T-helper 2 cell treated with Interferon-gamma antibody and Interleukin-4, amounts not matched to agents 5 μg/mL and 100 μg/mL, for 36 hours (primary cell): ENCODE results near the gene GRHL3.

Experiments used
- DNase-seq: peaks from one replicate; pipeline ENCODE4 v3.0.0; 2021; ENCODE audit warnings: low spot score
- H3K27ac Mint-ChIP-seq: one replicate; pipeline ENCODE4 v1.8.0; 2021; ENCODE audit warnings: mild to moderate bottlenecking, mixed read lengths
- H3K27me3 Mint-ChIP-seq: one replicate; pipeline ENCODE4 v1.8.0; 2021; ENCODE audit warnings: low read depth, mixed read lengths
- H3K36me3 Mint-ChIP-seq: one replicate; pipeline ENCODE4 v1.8.0; 2021; ENCODE audit warnings: low read depth, mixed read lengths
- H3K4me1 Mint-ChIP-seq: one replicate; pipeline ENCODE4 v1.8.0; 2021; ENCODE audit warnings: low read depth, mixed read lengths
- H3K4me3 Mint-ChIP-seq: one replicate; pipeline ENCODE4 v1.8.0; 2022; ENCODE audit warnings: mild to moderate bottlenecking, moderate library complexity, mixed read lengths
- H3K9me3 Mint-ChIP-seq: one replicate; pipeline ENCODE4 v1.8.0; 2021; ENCODE audit warnings: mixed read lengths

The GRHL3 gene

DNA sequence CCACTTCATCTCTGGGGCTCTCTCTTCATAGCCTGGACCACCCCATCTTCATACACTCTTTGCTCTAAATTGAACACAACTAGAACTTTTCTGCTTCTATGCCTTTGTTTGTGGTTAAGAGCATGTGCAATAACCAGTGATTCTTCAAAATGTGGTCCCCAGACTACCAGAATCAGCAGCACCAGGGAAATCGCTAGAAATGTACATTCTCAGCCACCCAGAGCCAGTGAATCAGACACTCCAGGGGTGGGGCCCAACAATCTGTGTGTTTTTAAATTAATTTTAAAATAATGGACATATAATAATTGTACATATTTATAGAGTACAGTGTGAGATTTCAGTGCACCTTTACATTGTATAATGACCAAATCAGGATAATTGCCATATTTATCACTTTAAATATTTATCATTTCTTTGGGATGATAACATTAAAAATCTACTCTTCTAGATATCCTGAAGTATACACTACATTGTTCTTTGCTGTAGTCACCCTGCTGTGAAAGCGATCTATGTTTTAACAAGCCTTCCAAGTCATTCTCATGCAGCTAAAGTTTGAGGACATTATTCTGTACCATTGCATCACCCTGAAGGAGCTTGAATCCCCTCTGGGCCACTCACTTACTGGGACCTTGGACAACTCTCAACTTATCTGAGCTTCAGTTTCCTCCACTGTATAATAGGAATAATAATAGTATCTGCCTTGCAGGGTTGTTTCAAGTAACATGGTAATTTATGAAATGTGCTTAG, 10.8 kb downstream of the GRHL3 start:
- Mint-ChIP-seq H3K27me3 (peaks cover 78% of the 10 kb centered on the region), H3K4me1 (no peaks in the 10 kb centered on the region), H3K27ac (no peak overlapping the region), H3K9me3 (no peaks in the 10 kb centered on the region), H3K4me3 (no peak overlapping the region), H3K36me3 (no peaks in the 10 kb centered on the region)
- DNase-seq, result no peak

DNA sequence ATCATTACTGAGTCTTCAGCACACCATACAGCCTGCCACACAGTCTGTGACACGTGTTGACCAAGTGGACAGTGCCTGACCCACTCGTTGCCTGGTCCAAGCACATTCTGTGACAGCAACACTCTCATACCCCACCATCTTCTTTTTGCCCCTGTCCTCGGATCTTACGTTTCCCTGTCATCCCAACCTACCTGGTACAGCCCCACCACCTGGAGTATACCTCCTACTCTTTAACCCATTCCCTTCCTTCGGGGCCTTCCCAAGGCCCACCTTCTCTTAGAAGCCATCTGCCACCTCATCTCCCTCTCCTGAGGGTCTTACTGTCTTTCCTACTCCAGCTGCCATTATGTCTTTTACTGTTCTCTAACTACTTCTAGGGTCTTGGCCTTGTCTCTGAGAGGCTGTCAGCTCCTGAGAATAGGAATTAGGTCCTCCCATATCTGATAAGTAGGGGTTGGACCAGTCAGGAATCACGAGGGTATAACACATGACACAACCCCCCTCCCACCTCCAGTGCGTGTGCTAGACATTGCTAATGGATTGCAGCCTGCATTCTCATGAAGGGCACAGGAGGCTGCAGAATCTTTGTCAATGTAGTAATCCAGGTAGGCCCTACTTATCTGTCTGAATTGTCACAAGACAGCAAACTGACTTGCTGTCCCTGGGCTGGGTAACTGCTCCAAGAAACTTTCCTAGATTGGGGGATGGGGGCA, 13.0 kb downstream of the GRHL3 start:
- Mint-ChIP-seq H3K27ac (no peak overlapping the region), H3K9me3 (no peaks in the 10 kb centered on the region), H3K4me1 (no peaks in the 10 kb centered on the region), H3K4me3 (no peak overlapping the region), H3K36me3 (no peaks in the 10 kb centered on the region), H3K27me3 (peaks cover 61% of the 10 kb centered on the region)
- no peak for DNase-seq

DNA sequence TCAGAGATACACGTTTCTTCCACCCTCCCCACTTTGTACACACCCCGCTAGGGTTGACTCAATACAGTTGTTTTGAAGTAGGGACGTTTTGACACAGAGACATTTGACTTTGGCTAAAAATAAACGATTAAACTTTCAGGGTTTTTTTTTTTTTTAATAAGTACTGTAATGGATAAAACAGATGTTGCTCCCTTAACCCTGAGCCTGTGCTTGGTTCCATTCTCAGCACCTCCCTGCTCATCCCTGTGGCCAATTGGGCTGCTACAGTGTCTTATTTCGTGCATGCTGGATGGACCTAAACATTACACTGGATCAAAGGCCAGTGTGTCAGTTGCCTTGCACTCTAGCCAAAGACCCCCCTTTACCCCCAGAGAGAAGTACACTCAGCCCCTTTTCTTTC, 16.9 kb downstream of the GRHL3 start:
- DNase-seq, result no peak
- Mint-ChIP-seq H3K36me3 (no peaks in the 10 kb centered on the region), H3K4me1 (no peaks in the 10 kb centered on the region), H3K4me3 (no peak overlapping the region), H3K27ac (no peak overlapping the region), H3K27me3 (peaks cover 33% of the 10 kb centered on the region), H3K9me3 (no peaks in the 10 kb centered on the region)

DNA sequence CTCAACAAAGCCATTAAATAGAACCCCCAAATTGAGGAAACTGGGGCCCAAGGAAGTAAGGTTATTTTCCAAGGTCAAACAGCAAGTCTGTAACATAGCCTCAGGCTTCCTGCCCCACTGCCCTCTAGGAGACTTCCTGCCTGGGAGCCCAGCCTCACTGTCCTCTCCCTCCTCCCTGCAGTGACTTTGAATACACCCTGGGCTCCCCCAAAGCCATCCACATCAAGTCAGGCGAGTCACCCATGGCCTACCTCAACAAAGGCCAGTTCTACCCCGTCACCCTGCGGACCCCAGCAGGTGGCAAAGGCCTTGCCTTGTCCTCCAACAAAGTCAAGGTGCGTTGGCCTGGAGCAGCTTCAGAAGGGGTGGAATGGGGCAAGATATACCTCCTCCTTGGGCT, 18.3 kb downstream of the GRHL3 start:
- peaks cover 20% of the 10 kb centered on the region for H3K27me3 Mint-ChIP-seq

DNA sequence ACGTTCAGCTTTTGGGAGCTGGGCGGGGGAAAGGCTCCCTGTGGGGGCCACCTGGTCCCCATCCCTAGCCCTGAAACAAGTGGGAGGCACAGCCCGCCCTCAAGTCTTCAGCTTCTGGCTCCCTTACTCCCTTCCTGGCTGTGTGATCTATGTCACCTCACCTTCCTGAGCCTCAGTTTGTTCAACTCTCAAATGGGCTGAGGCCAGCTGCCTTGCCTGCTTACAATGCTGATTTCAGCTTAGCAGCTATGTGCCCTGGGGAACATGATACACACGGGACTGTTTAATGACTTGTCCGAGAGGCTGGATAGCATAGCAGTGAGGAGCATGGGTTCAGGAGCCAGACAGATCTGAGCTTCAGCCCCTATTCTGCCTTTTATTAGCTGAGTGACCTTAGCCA, 19.3 kb downstream of the GRHL3 start:
- Mint-ChIP-seq H3K9me3 (no peaks in the 10 kb centered on the region), H3K4me3 (no peak overlapping the region), H3K27me3 (peaks cover 14% of the 10 kb centered on the region), H3K36me3 (no peaks in the 10 kb centered on the region), H3K4me1 (no peaks in the 10 kb centered on the region), H3K27ac (no peak overlapping the region)
- DNase-seq, result no peak

More for the DNA sequence above, 18.3 kb downstream of the GRHL3 start:
- no peaks in the 10 kb centered on the region for H3K36me3 Mint-ChIP-seq
- no peaks in the 10 kb centered on the region for H3K9me3 Mint-ChIP-seq
- no peaks in the 10 kb centered on the region for H3K4me1 Mint-ChIP-seq
- H3K27ac Mint-ChIP-seq, result no peak overlapping the region
- DNase-seq, result no peak
- no peak overlapping the region for H3K4me3 Mint-ChIP-seq

DNA sequence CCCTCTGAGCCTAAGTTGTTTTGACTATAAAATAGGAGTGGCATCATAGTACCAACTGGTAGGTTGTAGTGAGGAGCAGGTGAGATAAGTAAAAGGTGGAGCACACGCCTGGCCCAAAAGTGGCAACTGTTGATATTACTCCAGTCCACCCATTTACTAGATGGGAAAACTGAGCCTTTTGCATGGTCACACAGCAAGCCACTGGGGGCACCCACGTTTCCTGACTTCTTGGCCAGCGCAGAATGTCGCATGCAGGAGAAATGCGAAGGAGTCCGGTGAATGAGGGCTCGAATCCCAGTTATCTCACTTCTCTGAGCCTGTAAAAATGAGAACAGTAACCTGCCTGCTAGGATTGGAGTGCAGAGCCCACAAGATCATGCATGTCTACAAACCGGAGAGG, 20.8 kb downstream of the GRHL3 start:
- Mint-ChIP-seq H3K4me1 (no peaks in the 10 kb centered on the region), H3K4me3 (no peak overlapping the region), H3K27ac (no peak overlapping the region), H3K36me3 (no peaks in the 10 kb centered on the region), H3K9me3 (no peaks in the 10 kb centered on the region), H3K27me3 (peaks cover 9% of the 10 kb centered on the region)
- no peak for DNase-seq

DNA sequence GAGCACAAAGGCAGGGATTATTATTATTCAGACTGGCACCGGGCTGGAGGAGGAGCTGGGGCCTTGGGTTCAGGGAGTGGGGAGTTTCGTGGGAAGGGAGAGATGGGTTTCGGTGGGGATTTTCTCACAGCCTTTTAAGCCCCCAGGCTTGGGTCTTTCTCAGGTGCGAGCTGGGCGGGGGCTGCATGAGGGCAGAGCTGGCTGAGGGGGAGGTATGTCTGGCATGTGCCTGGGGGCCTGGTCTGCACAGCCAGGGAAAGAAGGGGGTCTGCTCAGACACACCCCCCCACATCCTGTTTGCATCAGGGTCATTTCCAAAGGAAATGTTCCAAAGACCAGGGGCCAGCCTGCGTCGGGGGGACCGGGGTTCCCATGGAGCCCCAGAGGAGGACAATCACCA, 21.6 kb downstream of the GRHL3 start:
- Mint-ChIP-seq H3K36me3 (no peaks in the 10 kb centered on the region), H3K27ac (no peak overlapping the region), H3K4me3 (no peak overlapping the region), H3K4me1 (no peaks in the 10 kb centered on the region), H3K9me3 (no peaks in the 10 kb centered on the region), H3K27me3 (peaks cover 11% of the 10 kb centered on the region)
- no peak for DNase-seq

DNA sequence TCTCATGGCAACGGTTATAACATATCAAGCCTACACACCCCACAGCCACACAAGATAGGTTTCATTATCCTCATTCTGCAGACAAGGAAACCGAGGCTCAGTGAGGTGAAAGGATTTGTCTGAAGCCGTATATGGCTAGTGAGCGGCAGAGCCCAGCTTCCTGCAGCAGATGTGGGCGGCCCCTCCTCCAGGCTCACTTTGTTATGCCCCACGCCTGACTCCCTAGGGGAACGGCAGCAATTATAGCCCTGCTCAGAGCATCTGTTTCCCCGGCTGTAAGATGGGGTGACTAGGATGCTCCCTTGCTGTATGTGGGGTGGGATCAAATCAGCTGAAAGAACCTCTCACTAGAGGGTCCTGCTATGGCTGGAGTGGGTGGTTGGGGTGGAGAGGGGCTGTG, 22.1 kb downstream of the GRHL3 start:
- Mint-ChIP-seq H3K4me1 (no peaks in the 10 kb centered on the region), H3K27me3 (peaks cover 14% of the 10 kb centered on the region), H3K36me3 (no peaks in the 10 kb centered on the region), H3K27ac (no peak overlapping the region), H3K4me3 (no peak overlapping the region), H3K9me3 (no peaks in the 10 kb centered on the region)
- no peak for DNase-seq

DNA sequence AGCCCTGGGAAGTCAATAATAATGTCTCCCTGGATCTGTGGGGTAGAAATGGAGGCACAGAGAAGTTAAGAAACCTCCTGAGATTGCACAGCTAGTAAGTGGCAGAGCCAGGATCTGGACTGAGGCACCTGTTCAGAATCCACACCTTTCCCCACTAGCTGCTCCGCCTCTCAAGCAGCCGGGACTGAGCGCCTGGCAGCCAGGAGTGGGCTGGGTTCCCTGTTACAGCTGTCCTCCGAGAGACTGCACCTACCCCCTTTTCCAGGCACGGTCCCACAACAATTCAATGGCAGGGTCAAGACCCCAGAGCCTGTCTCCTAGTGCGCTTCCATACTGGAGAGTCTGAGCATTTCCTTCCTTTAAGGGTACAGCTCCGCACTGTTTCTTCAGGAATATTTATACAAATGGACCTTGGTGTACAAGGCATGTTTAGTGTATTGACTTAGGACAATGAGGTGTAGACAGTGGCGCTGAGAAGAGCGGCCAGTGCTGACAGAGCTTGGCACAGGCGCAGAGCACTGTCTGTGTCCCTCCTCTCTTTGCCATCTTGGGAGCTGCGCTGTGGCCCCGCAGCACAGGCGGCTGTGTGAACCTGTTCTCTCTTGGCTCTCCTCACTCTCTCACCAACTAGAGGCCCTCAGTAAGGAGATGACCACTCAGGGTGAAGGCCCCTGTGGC, 24.4 kb downstream of the GRHL3 start:
- no peak overlapping the region for H3K27ac Mint-ChIP-seq
- H3K27me3 Mint-ChIP-seq, result peaks cover 13% of the 10 kb centered on the region
- no peaks in the 10 kb centered on the region for H3K9me3 Mint-ChIP-seq
- no peak overlapping the region for H3K4me3 Mint-ChIP-seq
- no peak for DNase-seq
- H3K4me1 Mint-ChIP-seq, result no peaks in the 10 kb centered on the region
- H3K36me3 Mint-ChIP-seq, result no peaks in the 10 kb centered on the region

DNA sequence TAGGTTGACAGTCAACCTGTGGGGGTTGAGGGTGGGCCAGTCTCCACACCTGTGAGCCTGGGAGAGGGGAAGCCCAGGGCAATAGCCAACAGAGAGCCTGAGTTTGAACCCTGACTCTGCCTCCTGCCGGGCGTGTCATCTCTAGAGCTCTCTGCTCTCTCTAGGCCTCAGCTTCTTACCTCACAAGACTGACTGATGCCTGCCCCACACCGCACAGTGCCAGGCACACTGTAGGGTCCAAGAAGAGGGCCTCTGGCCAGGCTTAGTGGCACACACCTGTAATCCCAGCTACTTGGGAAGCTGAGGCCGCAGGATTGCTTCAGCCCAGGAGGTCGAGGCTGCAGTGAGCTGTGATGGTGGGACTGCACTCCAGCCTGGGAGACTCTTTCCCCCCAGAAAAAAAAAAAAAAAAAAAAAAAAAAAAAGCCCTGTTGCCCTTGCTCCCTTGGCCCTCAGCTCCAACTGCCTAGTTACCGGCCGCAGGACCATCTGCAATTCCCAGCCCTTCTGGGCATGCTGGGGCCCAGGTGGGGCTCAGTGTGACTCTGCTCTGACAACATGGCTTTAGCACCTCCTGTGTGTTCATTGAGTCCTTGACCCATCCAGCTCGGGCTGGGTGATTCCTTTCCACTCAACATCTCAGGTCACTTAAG, 25.1 kb downstream of the GRHL3 start:
- H3K27ac Mint-ChIP-seq, result no peak overlapping the region
- H3K27me3 Mint-ChIP-seq, result peaks cover 15% of the 10 kb centered on the region
- no peaks in the 10 kb centered on the region for H3K4me1 Mint-ChIP-seq
- DNase-seq, result no peak
- H3K4me3 Mint-ChIP-seq, result no peak overlapping the region
- H3K9me3 Mint-ChIP-seq, result no peaks in the 10 kb centered on the region
- no peaks in the 10 kb centered on the region for H3K36me3 Mint-ChIP-seq

DNA sequence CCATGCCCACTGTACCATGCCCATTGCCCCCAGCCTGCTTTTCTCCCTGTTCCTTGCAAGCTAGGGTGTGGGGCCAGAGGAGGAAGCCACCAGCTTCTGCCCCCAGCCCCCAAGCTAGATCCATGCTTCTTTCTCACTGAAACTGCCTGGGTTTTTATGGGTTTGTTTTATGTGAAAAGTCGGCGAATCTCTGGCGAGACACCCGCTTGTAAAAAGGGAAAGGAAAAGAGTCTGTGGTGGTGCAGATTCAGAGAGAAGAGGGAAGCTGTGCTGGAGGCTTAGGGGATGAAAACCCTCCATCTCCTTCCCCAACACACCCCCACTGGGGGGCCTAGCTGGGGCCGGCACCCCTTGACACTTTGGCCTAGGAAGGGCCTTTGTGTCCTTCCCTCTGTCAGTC, 26.2 kb downstream of the GRHL3 start:
- no peak overlapping the region for H3K27ac Mint-ChIP-seq
- no peaks in the 10 kb centered on the region for H3K36me3 Mint-ChIP-seq
- H3K27me3 Mint-ChIP-seq, result peaks cover 16% of the 10 kb centered on the region
- no peak for DNase-seq
- no peak overlapping the region for H3K4me3 Mint-ChIP-seq
- peaks cover 9% of the 10 kb centered on the region for H3K4me1 Mint-ChIP-seq
- H3K9me3 Mint-ChIP-seq, result no peaks in the 10 kb centered on the region

DNA sequence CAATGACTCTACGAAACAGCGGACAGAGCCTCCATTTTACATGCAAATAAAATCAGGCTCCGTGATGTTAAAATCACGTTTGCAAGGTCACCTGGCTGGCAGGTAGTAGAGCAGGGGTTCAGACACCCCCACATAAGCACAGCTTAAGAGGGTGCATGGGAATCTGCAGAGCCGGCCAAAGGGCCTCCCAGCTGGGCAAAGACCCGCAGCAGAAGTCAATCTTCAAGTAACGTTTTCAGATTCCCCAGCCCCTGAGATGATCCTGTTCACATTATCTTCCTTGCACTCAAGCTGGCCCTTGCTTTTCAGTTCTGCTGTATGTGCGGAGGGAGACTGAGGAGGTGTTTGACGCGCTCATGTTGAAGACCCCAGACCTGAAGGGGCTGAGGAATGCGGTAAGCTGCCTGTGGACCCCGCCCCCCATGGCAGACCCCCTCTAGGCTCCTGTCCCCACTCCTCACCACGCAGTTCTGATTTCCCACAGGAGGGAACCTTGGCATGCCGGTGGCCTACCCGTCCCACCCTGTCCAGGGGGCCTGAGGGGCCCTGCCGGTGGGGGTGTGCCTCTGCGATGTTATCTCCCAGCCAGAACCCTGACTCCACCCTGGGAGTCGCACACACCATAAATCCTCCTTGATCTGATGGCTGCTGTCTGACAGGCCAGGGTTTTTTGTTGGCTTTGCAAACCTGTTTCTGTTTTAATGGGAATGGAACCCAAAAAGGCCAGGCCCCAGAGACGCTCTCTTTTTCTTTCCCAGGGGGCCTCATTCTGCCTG, 28.2 kb downstream of the GRHL3 start:
- H3K4me3 Mint-ChIP-seq, result no peak overlapping the region
- DNase-seq, result no peak
- no peak overlapping the region for H3K27ac Mint-ChIP-seq
- H3K27me3 Mint-ChIP-seq, result peaks cover 13% of the 10 kb centered on the region
- H3K4me1 Mint-ChIP-seq, result peaks cover 22% of the 10 kb centered on the region
- no peaks in the 10 kb centered on the region for H3K36me3 Mint-ChIP-seq
- H3K9me3 Mint-ChIP-seq, result no peaks in the 10 kb centered on the region

DNA sequence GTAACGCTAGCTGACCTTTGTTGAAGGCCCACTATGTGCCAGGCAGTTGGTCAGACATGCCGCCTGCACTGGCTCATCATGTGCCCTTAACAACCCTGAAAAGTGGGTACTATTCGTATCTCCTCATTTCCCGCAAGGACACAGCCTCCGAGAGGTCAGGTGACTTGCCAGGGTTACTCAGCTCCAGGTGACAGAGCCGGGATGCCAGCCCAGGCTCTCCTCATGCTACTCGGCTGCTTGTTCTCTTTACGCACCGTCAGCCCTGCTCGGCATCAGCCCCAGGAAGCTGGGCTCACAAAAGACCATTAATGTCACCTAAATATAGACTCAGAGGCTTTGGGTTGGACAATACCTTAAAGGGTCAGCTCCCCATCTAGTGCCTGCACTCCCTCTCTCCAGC, 29.0 kb downstream of the GRHL3 start:
- DNase-seq, result no peak
- H3K27ac Mint-ChIP-seq, result no peak overlapping the region
- H3K4me1 Mint-ChIP-seq, result peaks cover 23% of the 10 kb centered on the region
- H3K36me3 Mint-ChIP-seq, result no peaks in the 10 kb centered on the region
- no peak overlapping the region for H3K4me3 Mint-ChIP-seq
- no peaks in the 10 kb centered on the region for H3K9me3 Mint-ChIP-seq
- peaks cover 13% of the 10 kb centered on the region for H3K27me3 Mint-ChIP-seq
